Neuron (in vitro differentiated cells): ENCODE results near the gene HSPA12B.
"Not testable (repeated sequence)": the region's sequence is repeated elsewhere in the genome, so short reads cannot be mapped to it uniquely, and the experiment has no call there.

Source experiments
- H2AFZ ChIP-seq: one replicate; pipeline ENCODE4 v1.6.1; 2013; ENCODE audit warnings: low read depth, mild to moderate bottlenecking, inconsistent platforms, low read length, moderate library complexity
- H3K27me3 ChIP-seq: one replicate; pipeline ENCODE4 v1.6.1; 2013; ENCODE audit warnings: low read length; ENCODE audit not compliant: insufficient read depth
- H3K36me3 ChIP-seq: one replicate; pipeline ENCODE4 v1.6.1; 2013; ENCODE audit warnings: low read length; ENCODE audit not compliant: insufficient read depth
- H3K4me1 ChIP-seq: one replicate; pipeline ENCODE4 v1.6.1; 2013; ENCODE audit warnings: low read length; ENCODE audit not compliant: insufficient read depth
- H3K4me3 ChIP-seq: 2 replicates; pipeline ENCODE4 v1.5.1; 2013; ENCODE audit warnings: mild to moderate bottlenecking, low read length, moderate library complexity
- H3K9me3 ChIP-seq: one replicate; pipeline ENCODE4 v1.6.1; 2013; ENCODE audit warnings: low read length

Gene HSPA12B

DNA sequence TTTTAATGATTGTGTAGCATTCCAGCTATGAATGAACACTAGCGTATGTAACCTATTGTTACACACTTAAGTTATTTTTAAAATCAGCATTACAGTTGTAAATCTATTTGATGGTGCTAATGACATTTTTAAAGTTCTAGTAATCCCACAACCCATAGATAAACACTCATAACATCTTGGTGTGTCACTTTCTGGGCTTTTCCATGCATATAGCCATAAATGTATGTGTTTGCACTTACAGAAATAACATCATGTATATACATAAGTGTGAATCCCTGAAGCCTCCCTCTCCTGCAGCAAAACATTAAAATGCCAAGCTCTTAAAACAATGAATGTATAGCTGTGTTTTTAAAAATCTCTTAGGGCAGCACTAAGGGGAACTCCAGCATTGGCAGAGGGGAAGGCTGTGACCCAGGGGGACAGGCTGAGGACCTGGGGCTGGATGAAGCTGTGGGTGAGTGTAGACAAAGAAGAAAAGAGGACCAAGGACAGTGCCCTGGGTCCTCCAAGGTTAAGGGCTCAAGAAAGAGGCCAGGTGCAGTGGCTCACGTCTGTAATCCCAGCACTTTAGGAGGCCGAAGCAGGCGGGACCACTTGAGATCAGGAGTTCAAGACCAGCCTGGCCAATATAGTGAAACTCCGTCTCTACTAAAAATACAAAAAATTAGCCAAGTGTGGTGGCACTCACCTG, 55.0 kb downstream of the HSPA12B start:
- peak overlapping the region; percentile 40 for H3K4me3 ChIP-seq
- peaks cover 8% of the 10 kb centered on the region for H3K4me1 ChIP-seq
- no peaks in the 10 kb centered on the region for H3K9me3 ChIP-seq
- no peaks in the 10 kb centered on the region for H3K27me3 ChIP-seq
- no peak overlapping the region for H2AFZ ChIP-seq
- H3K36me3 ChIP-seq: no peaks in the 10 kb centered on the region

DNA sequence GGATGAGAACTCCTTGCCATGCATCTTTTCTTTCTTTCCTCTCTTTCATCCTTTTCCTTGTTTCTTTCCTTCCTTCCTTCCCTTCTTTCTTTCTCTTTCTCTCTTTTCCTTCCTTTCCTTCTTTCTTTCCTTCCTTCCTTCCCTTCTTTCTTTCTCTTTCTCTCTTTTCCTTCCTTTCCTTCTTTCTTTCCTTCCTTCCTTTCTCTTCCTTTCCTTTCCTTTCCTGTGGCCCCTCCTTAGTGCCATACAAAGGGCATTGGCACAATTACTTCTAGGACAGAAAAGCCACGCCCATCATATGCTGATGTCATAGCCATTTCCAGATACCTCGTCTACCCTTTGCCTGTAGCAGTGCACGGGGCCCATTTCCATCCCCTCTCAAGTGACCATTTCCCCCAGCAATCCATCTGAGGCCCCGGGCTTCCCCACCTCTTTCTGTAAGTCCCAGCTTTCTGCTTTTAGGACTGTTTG, 56.2 kb downstream of the HSPA12B start:
- H3K36me3 ChIP-seq: no peaks in the 10 kb centered on the region
- H3K27me3 ChIP-seq: no peaks in the 10 kb centered on the region
- H3K9me3 ChIP-seq: no peaks in the 10 kb centered on the region
- H3K4me3 ChIP-seq: no peak overlapping the region
- peaks cover 8% of the 10 kb centered on the region for H3K4me1 ChIP-seq
- no peak overlapping the region for H2AFZ ChIP-seq

DNA sequence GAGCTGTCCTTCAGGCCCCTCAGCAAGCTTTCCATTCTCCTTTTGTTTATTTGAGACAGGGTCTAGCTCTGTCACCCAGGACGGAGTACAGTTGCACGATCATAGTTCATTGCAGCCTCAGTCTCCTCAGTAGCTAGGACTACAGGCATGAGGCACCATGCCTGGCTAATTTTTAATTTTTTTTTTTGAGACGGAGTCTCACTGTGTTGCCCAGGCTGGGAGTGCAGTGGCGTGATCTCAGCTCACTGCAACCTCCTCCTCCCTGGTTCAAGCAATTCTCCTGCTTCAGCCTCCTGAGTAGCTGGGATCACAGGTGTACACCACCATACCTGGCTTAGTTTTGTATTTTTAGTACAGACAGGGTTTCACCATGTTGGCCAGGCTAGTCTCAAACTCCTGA, 56.7 kb downstream of the HSPA12B start:
- H3K36me3 ChIP-seq, H3K27me3 ChIP-seq, H2AFZ ChIP-seq, H3K4me3 ChIP-seq, H3K9me3 ChIP-seq, H3K4me1 ChIP-seq: not testable (repeated sequence)

DNA sequence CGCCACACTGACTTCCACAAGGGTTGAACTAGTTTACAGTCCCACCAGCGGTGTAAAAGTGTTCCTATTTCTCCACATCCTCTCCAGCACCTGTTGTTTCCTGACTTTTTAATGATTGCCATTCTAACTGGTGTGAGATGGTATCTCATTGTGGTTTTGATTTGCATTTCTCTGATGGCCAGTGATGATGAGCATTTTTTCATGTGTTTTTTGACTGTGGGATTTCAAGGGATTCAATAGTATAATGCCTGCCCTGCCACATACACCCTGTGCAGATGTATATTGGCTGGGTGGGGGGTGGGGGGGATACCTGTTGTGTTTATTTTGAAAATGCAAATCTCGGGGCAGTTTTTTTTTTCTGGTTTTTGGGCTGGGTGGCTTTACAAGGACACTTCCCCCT, 61.7 kb downstream of the HSPA12B start:
- H3K9me3 ChIP-seq, H3K4me3 ChIP-seq, H2AFZ ChIP-seq, H3K27me3 ChIP-seq, H3K36me3 ChIP-seq: not testable (repeated sequence)
- H3K4me1 ChIP-seq: peaks cover 24% of the 10 kb centered on the region

DNA sequence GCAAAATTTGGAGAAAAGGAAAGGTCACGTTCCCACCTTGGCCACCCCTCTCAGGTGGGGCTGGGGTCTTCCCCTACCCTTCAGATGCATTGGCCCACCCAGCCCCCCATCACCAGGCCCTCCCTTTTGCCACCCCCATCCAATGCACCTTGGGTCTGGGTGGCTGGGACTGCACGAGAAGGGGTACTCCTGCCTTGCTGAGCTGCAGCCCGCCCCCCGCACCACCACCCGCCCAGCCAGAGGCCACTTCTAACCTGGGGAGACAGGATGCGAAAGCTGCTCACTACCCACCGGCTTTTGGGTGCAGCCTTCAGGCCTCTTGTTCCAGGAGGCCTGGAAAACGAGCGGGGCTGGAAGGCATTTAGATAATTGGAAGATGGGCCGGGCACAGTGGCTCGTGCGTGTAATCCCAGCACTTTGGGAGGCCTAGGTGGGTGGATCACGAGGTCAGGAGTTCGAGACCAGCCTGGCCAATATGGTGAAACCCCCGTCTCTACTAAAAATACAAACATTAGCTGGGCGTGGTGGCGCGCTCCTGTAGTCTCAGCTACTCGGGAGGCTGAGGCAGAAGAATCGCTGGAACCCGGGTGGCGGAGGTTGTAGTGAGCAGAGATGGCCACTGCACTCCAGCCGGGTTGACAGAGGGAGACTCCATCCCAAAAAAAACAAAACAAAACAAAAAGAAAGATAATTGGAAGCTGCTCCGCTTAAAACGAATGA, 62.4 kb downstream of the HSPA12B start:
- Histone ChIP-seq H3K27me3 (no peaks in the 10 kb centered on the region), H3K36me3 (no peaks in the 10 kb centered on the region), H3K4me3 (peak overlapping the region; percentile 58), H3K4me1 (peaks cover 31% of the 10 kb centered on the region), H3K9me3 (no peaks in the 10 kb centered on the region), H2AFZ (no peak overlapping the region)

DNA sequence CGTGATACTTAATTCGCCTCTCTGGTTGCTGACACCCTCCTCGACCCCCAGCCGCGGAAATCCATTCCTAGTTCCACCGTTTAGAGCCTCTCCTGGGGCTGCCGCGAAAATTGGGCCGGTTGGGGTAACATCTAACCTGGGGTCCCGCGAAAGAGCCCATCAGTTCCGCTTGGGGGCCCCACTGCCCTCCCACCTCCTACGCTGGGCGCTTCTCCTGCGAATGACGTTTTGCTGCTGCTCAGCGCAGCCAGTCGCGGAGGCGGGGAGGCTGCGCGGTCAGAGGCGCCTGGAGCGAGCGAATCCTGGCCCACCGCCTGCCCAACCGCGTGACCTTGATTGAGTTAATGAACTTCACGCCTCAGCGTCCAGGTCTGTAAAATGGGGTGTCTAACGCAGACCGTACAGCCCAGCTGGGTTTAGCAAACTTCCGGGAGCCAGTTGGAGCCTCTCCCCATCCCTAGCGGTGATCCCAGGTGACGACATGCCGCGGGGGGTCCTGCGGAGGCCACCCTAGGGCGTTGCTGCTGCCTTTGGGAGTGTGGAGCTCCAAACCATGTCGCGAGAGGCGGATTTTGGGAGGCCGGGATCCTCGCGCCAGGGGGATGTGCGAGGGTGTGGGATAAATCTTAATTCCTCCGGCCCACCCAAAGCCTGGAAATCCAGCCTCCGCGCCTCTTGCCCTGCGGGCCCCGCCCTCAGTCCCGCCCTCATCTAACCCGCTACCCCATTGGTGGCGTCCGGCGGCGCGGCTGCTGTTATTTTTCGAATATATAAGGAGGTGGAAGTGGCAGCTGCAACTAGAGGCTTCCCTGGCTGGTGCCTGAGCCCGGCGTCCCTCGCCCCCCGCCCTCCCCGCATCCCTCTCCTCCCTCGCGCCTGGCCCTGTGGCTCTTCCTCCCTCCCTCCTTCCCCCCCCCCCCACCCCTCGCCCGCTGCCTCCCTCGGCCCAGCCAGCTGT, 63.3 kb downstream of the HSPA12B start, which contains the start of gene CDC25B:
CDC25B (plus strand) TSS at position 800 of the 958 bp plus-strand sequence. CDS start 222 bp downstream, outside the sequence.
- peaks cover under 1% of the 10 kb centered on the region for H3K36me3 ChIP-seq
- H3K4me1 ChIP-seq: peaks cover 38% of the 10 kb centered on the region
- peak within 1 kb of the TSS; percentile 58 for H3K4me3 ChIP-seq
- peak within 1 kb of the TSS; percentile 71 for H2AFZ ChIP-seq
- H3K27me3 ChIP-seq: no peaks in the 10 kb centered on the region
- no peaks in the 10 kb centered on the region for H3K9me3 ChIP-seq

DNA sequence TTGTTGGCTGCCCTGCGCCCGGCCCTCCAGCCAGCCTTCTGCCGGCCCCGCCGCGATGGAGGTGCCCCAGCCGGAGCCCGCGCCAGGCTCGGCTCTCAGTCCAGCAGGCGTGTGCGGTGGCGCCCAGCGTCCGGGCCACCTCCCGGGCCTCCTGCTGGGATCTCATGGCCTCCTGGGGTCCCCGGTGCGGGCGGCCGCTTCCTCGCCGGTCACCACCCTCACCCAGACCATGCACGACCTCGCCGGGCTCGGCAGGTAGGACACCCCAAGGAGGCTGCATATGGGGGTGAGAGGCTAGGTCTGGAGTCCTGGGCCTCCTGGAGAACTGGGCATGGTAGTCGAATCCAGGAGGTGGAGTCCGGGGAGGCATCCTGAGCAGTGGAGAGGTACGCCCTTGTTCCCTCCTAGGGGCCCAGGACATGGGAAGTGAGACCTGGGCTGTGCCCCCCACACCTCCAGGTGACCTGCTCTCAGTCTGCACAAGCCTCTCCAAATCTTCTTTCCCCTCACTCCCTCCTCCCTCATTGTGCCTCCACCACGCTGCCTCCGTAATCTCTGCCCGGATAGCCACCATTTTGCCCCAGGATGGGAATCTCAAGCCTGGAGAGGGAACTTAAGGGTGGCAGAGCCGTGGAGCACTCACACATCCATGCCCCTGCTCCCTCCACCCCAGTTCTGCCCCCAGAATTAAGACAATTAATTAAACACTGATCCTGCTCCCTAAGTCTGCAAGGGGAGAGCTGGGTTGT, 64.2 kb downstream of the HSPA12B start:
- H3K9me3 ChIP-seq: no peaks in the 10 kb centered on the region
- H3K4me3 ChIP-seq: peak overlapping the region; percentile 58
- peaks cover 38% of the 10 kb centered on the region for H3K4me1 ChIP-seq

DNA sequence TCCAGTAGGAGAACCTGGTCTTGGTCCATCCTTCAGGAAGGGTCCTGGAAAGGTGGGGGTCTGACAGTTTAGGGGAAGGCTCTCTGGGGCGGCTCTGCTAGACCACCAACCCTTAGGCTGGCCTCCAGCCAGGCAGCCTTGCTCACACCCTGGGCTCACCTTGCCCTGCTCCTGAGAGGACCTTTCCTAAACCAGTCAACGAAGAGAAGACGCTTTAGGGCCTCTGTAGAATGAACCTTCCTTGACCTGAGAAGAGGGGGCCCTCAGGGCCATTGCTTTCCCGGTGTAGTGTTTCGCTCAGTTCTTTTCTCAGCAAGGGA, 64.7 kb downstream of the HSPA12B start:
- no peak overlapping the region for H2AFZ ChIP-seq
- H3K27me3 ChIP-seq: no peaks in the 10 kb centered on the region
- no peaks in the 10 kb centered on the region for H3K9me3 ChIP-seq
- H3K4me3 ChIP-seq: peak overlapping the region; percentile 58
- H3K36me3 ChIP-seq: peaks cover 10% of the 10 kb centered on the region
- peaks cover 38% of the 10 kb centered on the region for H3K4me1 ChIP-seq

More for the DNA sequence above, 64.2 kb downstream of the HSPA12B start:
- H3K27me3 ChIP-seq: no peaks in the 10 kb centered on the region
- H2AFZ ChIP-seq: no peak overlapping the region
- peaks cover 6% of the 10 kb centered on the region for H3K36me3 ChIP-seq

DNA sequence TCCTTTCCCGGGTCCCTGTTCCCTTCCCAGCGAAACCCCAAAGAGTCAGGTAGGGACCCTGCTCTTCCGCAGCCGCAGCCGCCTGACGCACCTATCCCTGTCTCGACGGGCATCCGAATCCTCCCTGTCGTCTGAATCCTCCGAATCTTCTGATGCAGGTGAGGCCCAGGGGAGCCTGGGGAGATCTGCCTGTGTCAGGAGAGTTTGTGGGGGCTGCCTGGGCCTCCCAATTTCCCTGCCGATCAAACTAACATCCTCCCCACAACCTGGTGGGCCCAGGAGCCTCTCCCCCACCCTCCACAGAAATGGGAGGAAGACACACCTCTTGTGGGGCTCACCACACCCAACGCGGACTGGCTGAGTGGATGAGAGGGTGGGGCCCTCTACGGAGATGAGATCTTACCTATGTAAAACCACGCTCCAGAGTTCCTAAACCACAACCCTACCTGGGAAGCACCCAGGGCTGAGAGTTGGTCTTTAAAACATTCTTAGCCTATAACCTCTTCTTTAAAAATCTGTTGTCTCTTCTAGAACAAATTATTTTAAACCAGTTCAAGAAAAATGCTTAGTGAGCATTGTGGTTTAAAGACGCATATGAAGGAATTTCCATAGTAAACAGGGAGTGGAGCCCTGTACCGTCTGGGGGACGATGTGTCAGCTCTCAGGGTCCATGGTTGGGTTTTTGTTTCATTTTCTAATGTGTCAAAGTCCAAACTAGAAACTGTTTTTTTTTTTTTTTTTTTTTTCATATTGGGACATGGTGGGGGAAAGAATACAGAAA, 65.3 kb downstream of the HSPA12B start:
- Histone ChIP-seq H3K4me1 (peaks cover 38% of the 10 kb centered on the region), H3K27me3 (no peaks in the 10 kb centered on the region), H3K4me3 (no peak overlapping the region), H2AFZ (no peak overlapping the region), H3K9me3 (no peaks in the 10 kb centered on the region), H3K36me3 (peaks cover 16% of the 10 kb centered on the region)

DNA sequence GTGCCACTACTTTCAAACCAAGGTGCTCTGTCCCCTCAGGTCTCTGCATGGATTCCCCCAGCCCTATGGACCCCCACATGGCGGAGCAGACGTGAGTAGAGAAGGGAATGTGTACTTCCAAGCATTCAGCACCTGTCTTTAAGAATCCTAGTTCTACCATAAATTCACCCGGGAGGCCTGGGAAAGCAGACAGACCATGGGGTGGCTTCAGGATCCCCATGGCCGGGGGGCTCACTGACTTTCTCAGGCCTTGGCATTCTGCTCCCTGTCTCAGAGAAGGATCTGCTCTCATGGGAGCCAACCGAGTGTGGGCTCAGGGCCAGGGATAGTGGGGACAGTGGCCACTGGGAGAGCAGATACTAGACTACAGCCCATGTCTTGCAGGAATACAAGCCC, 65.9 kb downstream of the HSPA12B start:
- H3K4me1 ChIP-seq: peaks cover 38% of the 10 kb centered on the region
- H3K4me3 ChIP-seq: no peak overlapping the region
- peaks cover 22% of the 10 kb centered on the region for H3K36me3 ChIP-seq
- no peak overlapping the region for H2AFZ ChIP-seq
- H3K27me3 ChIP-seq: no peaks in the 10 kb centered on the region
- no peaks in the 10 kb centered on the region for H3K9me3 ChIP-seq

DNA sequence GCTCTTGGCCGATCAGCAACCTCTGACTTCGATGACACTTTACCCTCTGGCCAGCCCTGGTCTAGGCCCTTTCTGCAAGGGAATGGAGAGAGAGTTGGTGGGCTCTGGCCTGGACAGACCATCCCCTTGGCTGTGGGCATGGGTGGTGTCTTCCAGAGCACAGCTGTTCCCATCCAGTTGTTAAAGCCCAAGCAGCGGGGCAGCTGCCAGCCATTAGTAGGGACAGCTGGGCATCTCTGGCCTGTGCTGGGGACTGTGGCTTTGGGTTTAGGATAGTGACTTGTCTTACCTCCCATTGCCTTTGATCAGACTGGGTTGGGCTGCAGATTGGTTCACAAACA, 66.4 kb downstream of the HSPA12B start:
- no peaks in the 10 kb centered on the region for H3K9me3 ChIP-seq
- no peaks in the 10 kb centered on the region for H3K27me3 ChIP-seq
- peaks cover 38% of the 10 kb centered on the region for H3K4me1 ChIP-seq
- no peak overlapping the region for H3K4me3 ChIP-seq
- no peak overlapping the region for H2AFZ ChIP-seq
- peaks cover 27% of the 10 kb centered on the region for H3K36me3 ChIP-seq

DNA sequence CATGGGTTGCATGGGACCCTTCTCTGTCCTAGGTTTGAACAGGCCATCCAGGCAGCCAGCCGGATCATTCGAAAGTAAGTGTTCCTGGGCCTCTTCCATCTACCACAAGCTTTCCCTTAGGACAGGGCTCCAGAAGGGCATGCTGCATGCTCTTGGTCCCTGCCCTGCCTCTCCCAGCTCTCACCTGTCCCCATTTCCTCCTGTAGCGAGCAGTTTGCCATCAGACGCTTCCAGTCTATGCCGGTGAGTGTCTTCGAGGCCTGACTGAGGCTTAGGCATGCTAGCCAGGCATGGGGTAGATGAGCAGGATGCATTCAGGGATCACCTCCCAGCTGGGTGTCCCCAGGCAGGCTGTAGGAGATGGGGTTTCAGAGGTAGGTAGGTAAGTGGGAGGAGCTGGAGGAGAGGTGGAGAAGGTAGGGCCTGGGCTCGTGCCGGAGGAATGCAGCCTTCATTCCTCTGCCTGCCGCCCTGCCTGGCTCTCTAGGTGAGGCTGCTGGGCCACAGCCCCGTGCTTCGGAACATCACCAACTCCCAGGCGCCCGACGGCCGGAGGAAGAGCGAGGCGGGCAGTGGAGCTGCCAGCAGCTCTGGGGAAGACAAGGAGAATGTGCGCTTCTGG, 67.9 kb downstream of the HSPA12B start:
- peaks cover 32% of the 10 kb centered on the region for H3K36me3 ChIP-seq
- no peak overlapping the region for H2AFZ ChIP-seq
- H3K9me3 ChIP-seq: no peaks in the 10 kb centered on the region
- peaks cover 38% of the 10 kb centered on the region for H3K4me1 ChIP-seq
- H3K27me3 ChIP-seq: no peaks in the 10 kb centered on the region
- H3K4me3 ChIP-seq: no peak overlapping the region
